Central memory CD8-positive, alpha-beta T cell (primary cell): ENCODE measurements around the gene PRM1.

Source experiments
- ATAC-seq: fragments of 150-1000 bp; cut with Tn5 transposase; replicated peaks from 2 replicates; pipeline ENCODE4 v1.10.0; 2022; ENCODE audit warnings: mild to moderate bottlenecking, moderate FRiP score, moderate number of reproducible peaks; ENCODE audit not compliant: poor library complexity, severe bottlenecking; ENCODE audit errors: extremely low read depth
- DNase-seq, 2 donors: peaks; one replicate each; pipeline ENCODE4 v3.0.0; 2021; ENCODE audit warnings: low spot score in 2 of 2
- H3K27ac Mint-ChIP-seq: one replicate; pipeline ENCODE4 v1.8.0; 2022; ENCODE audit warnings: low read depth, mild to moderate bottlenecking, moderate library complexity, mixed read lengths
- H3K27me3 Mint-ChIP-seq: one replicate; pipeline ENCODE4 v1.8.0; 2022; ENCODE audit warnings: mixed read lengths
- H3K36me3 Mint-ChIP-seq: one replicate; pipeline ENCODE4 v1.8.0; 2022; ENCODE audit warnings: mild to moderate bottlenecking, moderate library complexity, mixed read lengths; ENCODE audit not compliant: insufficient read depth
- H3K4me1 Mint-ChIP-seq: one replicate; pipeline ENCODE4 v1.8.0; 2022; ENCODE audit warnings: mixed read lengths
- H3K4me3 Mint-ChIP-seq: one replicate; pipeline ENCODE4 v1.8.0; 2022; ENCODE audit warnings: mild to moderate bottlenecking, moderate library complexity, mixed read lengths
- H3K9me3 Mint-ChIP-seq: one replicate; pipeline ENCODE4 v1.8.0; 2022; ENCODE audit warnings: mixed read lengths

Gene PRM1

DNA sequence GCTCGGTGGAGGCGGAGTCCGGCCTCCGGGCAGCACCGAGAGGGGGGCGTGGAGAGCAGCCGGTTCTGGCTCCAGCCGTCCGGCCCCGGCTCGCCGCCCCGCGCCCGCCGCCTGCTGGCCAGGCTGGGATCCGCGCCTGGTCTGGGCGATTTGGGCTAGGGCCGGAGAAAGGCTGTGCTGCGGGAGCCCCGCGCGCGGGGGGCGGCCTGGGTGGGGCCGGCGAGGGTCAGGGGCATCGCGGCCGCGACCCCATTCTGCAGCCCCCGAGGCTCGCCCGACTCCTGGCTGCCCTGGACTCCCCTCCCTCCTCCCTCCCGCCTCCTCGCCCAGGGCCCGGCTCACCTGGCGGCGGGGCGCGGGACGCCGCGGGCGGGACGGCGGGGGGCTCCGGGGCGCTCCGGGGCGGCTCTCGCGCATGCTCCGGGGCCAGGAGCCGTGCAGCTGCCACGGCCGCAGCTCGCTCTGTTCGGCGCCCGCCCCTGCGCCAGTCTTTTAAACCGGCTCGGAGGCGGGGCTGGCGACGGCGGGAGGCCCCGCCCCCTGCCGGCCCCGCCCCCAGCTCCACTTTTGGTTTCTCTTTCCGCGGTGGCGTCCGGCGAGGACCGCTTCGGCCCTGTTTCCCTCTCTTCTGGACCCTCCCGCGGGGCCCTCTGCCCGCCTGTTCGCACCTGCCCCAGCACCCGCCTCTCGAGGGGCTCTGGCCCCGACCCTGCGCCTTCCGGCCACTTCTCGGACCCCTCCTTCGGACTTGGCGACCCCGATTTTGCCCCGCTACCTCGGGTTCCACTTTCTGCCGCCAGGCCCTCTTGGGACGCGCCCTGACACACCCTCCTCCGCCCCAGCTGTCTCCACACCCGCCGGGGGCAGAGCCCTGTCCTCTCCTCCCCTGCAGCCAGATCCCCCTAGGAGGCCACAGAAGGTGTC lies 25.1 kb downstream of the PRM1 start, which contains the start of gene SOCS1:
TSS of gene SOCS1 (minus strand) at position 468 of the 924 bp plus-strand sequence. CDS start 726 bp downstream, outside the sequence.
- ATAC-seq (peak; percentile 47), DNase-seq (peak; percentile 73 to 76)
- peaks cover 49% of the 10 kb centered on the region for H3K4me1 Mint-ChIP-seq
- no peaks in the 10 kb centered on the region for H3K9me3 Mint-ChIP-seq
- peak within 1 kb of the TSS; percentile 99 for H3K27ac Mint-ChIP-seq
- peaks cover 45% of the 10 kb centered on the region for H3K36me3 Mint-ChIP-seq
- no peaks in the 10 kb centered on the region for H3K27me3 Mint-ChIP-seq
- H3K4me3 Mint-ChIP-seq = peak within 1 kb of the TSS; percentile 94

- H3K36me3 Mint-ChIP-seq = peaks cover 45% of the 10 kb centered on the region
Measured at GRCh38 chr16:11254913-11255736, 26.0 kb downstream of the PRM1 start.

DNA sequence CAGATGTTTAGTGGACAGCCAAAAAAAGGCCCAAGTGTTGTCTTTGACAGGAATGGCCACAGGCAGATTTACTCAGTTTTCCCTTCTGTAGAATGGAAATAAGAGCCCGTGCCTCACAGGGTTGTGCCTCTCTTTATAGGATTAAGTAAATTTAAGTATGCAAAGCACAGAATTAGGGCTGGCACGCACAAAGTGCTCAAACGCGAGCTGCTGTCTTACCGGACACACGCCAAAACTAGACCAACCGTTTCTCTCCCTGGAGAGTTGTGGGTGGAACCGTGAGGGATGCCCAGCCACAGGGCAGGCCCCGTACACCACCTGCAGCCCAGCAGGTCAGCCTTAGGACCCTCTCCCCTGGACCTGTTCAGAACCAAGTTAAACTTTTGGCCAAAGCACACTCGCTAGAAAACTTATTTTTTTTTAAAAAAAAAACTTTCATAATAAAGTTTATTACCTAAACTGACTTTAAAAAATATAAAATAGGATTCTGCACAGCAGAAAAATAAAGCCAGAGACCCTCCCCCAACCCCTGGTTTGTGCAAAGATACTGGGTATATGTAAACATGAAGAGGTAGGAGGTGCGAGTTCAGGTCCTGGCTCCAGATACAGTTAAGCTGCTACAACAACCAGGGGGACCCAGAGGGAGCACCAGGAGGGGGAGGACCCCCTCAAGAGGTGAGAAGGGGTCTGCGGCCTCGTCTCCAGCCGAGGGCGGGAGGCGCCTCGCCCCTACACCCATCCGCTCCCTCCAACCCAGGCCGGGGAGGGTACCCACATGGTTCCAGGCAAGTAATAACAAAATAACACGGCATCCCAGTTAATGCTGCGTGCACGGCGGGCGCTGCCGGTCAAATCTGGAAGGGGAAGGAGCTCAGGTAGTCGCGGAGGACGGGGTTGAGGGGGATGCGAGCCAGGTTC lies 26.9 kb downstream of the PRM1 start:
- DNase-seq = no peak
- no peak for ATAC-seq
- peaks cover 46% of the 10 kb centered on the region for H3K36me3 Mint-ChIP-seq
- peak overlapping the region; percentile 90 for H3K27ac Mint-ChIP-seq
- H3K9me3 Mint-ChIP-seq = no peaks in the 10 kb centered on the region
- no peaks in the 10 kb centered on the region for H3K27me3 Mint-ChIP-seq
- peaks cover 56% of the 10 kb centered on the region for H3K4me1 Mint-ChIP-seq
- H3K4me3 Mint-ChIP-seq = peak overlapping the region; percentile 80

More at GRCh38 chr16:11254913-11255736, 26.0 kb downstream of the PRM1 start:
- Mint-ChIP-seq H3K27me3 (no peaks in the 10 kb centered on the region), H3K9me3 (no peaks in the 10 kb centered on the region), H3K4me3 (peak overlapping the region; percentile 80), H3K4me1 (peaks cover 56% of the 10 kb centered on the region), H3K27ac (peak overlapping the region; percentile 90)
- ATAC-seq (peak; percentile 48), DNase-seq (peak; percentile 59 to 70)

- Mint-ChIP-seq H3K4me3 (peak overlapping the region; percentile 80), H3K27ac (peak overlapping the region; percentile 90), H3K9me3 (no peaks in the 10 kb centered on the region), H3K4me1 (peaks cover 47% of the 10 kb centered on the region), H3K27me3 (no peaks in the 10 kb centered on the region), H3K36me3 (peaks cover 47% of the 10 kb centered on the region)
- ATAC-seq (no peak), DNase-seq (peak in 1 of 2 donors; percentile 42)
Measured at GRCh38 chr16:11253009-11253994, 27.8 kb downstream of the PRM1 start.

- ATAC-seq (no peak), DNase-seq (no peak)
- no peaks in the 10 kb centered on the region for H3K9me3 Mint-ChIP-seq
- H3K4me1 Mint-ChIP-seq = peaks cover 44% of the 10 kb centered on the region
- H3K27me3 Mint-ChIP-seq = no peaks in the 10 kb centered on the region
- peak overlapping the region; percentile 80 for H3K4me3 Mint-ChIP-seq
- peaks cover 45% of the 10 kb centered on the region for H3K36me3 Mint-ChIP-seq
- H3K27ac Mint-ChIP-seq = peak overlapping the region; percentile 95
Measured at GRCh38 chr16:11252482-11252931, 28.6 kb downstream of the PRM1 start.

DNA sequence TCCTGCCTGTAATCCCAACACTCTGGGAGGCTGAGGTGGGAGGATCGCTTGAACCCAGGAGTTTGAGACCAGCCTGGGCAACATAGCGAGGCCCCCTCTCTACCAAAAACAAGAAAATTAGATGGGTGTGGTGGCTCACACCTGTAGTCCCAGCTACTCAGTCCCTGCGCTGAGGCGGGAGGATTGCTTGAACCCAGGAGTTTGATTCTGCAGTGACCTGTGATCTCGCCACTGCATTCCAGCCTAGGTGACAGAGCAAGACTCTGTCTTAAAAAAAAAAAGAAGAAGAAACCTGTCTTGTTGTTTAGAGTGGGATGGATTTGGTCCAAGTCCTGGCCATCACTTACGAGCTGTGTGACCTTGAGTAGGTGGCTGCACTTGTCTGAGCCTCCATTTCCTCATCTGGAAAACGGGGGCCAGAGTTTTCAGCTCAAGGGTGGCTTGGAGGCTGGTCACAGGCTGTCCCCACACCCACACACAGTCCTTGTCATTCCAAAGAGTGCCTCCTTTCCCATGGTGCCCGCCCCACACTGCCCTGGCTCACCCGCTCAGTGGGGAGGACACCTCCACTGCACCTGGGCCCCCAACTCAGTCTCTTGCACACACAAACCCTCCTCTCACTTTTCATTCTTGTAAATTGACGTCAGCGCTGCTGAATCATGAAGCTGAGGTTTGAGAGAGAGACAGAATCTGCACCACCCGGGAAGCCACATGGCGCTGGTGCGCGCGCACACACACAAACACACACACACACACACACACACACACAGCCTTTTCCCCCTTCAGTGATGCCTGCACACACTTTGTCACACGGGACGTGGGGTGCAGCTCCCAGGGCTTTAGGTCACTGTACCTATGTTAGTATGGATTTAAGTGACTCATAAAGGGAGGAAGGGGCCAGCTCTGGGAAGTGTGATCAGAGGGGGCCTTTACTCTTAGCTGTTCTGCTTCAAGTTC lies 29.3 kb downstream of the PRM1 start:
- H3K9me3 Mint-ChIP-seq = no peaks in the 10 kb centered on the region
- DNase-seq = peak; percentile 58 to 69
- peaks cover 43% of the 10 kb centered on the region for H3K36me3 Mint-ChIP-seq

DNA sequence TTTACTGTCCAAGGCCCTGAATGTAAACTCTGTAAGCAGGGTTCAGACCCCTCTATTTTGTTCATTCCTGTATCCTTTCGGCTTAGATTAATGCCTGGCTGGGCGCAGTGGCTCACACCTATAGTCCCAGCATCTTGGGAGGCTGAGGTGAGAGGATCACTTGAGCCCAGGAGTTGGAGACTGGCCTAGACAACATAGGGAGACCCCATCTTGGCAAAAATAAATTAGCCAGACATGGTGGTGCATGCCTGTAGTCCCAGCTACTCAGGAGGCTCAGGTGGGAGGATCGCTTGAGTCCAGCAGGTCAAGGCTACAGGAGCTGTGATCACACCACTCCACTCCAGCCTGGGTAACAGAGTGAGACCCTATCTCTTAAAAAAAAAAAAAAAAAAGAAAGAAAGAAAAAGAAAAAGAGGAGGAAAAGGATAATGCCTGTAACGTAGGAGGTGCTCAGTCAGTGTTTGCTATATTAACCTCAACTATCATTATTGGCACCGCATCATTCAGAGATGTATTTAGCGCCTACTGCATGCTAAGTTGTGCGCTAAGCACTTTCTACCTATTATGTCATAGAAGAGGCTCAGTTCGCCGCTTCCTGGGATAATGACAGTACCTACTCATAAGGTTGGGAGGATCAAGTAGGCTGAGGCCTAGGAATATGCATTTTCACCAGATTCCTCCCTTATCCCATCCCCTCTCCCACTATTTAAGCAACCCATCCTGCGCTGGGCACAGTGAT lies 30.2 kb downstream of the PRM1 start:
- no peaks in the 10 kb centered on the region for H3K9me3 Mint-ChIP-seq
- H3K27me3 Mint-ChIP-seq = no peaks in the 10 kb centered on the region
- no peak overlapping the region for H3K4me3 Mint-ChIP-seq
- DNase-seq (no peak), ATAC-seq (no peak)
- H3K36me3 Mint-ChIP-seq = peaks cover 36% of the 10 kb centered on the region
- peak overlapping the region; percentile 76 for H3K27ac Mint-ChIP-seq
- H3K4me1 Mint-ChIP-seq = peaks cover 38% of the 10 kb centered on the region

More for the DNA sequence above, 29.3 kb downstream of the PRM1 start:
- peak overlapping the region; percentile 95 for H3K27ac Mint-ChIP-seq
- peak overlapping the region; percentile 80 for H3K4me3 Mint-ChIP-seq
- peak; percentile 31 for ATAC-seq
- peaks cover 38% of the 10 kb centered on the region for H3K4me1 Mint-ChIP-seq
- H3K27me3 Mint-ChIP-seq = no peaks in the 10 kb centered on the region

- H3K36me3 Mint-ChIP-seq = peaks cover 33% of the 10 kb centered on the region
- no peak for DNase-seq
Measured at GRCh38 chr16:11250091-11250785, 30.9 kb downstream of the PRM1 start.

GRCh38 chr16:11249233-11250061 lies 31.7 kb downstream of the PRM1 start:
- DNase-seq = no peak
- ATAC-seq = no peak
- no peak overlapping the region for H3K4me3 Mint-ChIP-seq
- H3K27ac Mint-ChIP-seq = no peak overlapping the region
- no peaks in the 10 kb centered on the region for H3K9me3 Mint-ChIP-seq
- H3K36me3 Mint-ChIP-seq = peaks cover 26% of the 10 kb centered on the region
- H3K4me1 Mint-ChIP-seq = peaks cover 42% of the 10 kb centered on the region
- H3K27me3 Mint-ChIP-seq = no peaks in the 10 kb centered on the region

More at GRCh38 chr16:11250091-11250785, 30.9 kb downstream of the PRM1 start:
- Mint-ChIP-seq H3K4me3 (no peak overlapping the region), H3K27ac (peak overlapping the region; percentile 76), H3K9me3 (no peaks in the 10 kb centered on the region), H3K4me1 (peaks cover 43% of the 10 kb centered on the region), H3K27me3 (no peaks in the 10 kb centered on the region)
- no peak for ATAC-seq
